GM23338 (cell line): ENCODE results near the gene RELN. TPM values are rescaled to one million over a fixed set of nuclear protein-coding genes. Genes with fewer than 3 reads are reported as not detected.

Experiments
- ATAC-seq: fragments of 200-7000 bp; cut with Tn5 transposase; 3 replicates; pipeline ENCODE4 v1.9.1; 2020
- DNase-seq: peaks from one replicate; pipeline ENCODE4 v3.0.0-alpha.2; 2015; ENCODE audit warnings: low spot score
- H2AFZ ChIP-seq: fragments of 200-600 bp; sonication (generic); 2 replicates; pipeline ENCODE4 v1.8.0; 2016; ENCODE audit warnings: antibody characterized with exemption, mild to moderate bottlenecking, moderate library complexity
- H3F3A ChIP-seq: fragments of 200-600 bp; sonication (generic); replicated peaks from 2 replicates; pipeline ENCODE4 v1.8.0; 2017; ENCODE audit warnings: antibody characterized with exemption, mixed run types, low read depth
- H3K27ac ChIP-seq: fragments of 200-600 bp; sonication (generic); 2 replicates; pipeline ENCODE4 v1.6.1; 2016; ENCODE audit warnings: low read depth
- H3K27me3 ChIP-seq: fragments of 200-600 bp; sonication (generic); 2 replicates; pipeline ENCODE4 v1.8.0; 2016; ENCODE audit warnings: mild to moderate bottlenecking, mixed run types, moderate library complexity; ENCODE audit not compliant: insufficient read depth
- H3K36me3 ChIP-seq: fragments of 200-600 bp; sonication (generic); 2 replicates; pipeline ENCODE4 v1.8.0; 2016; ENCODE audit warnings: mild to moderate bottlenecking; ENCODE audit not compliant: insufficient read depth
- H3K4me1 ChIP-seq: fragments of 200-600 bp; sonication (generic); 2 replicates; pipeline ENCODE4 v1.8.0; 2016; ENCODE audit warnings: mild to moderate bottlenecking, moderate library complexity; ENCODE audit not compliant: insufficient read depth
- H3K4me2 ChIP-seq: fragments of 200-600 bp; sonication (generic); 2 replicates; pipeline ENCODE4 v1.7.1; 2017; ENCODE audit warnings: mixed run types
- H3K4me3 ChIP-seq: fragments of 200-600 bp; sonication (generic); 2 replicates; pipeline ENCODE4 v1.6.1; 2016; ENCODE audit warnings: mixed run types
- H3K79me2 ChIP-seq: fragments of 200-600 bp; sonication (generic); replicated peaks from 2 replicates; pipeline ENCODE4 v1.8.0; 2017; ENCODE audit warnings: mild to moderate bottlenecking; ENCODE audit not compliant: insufficient read depth
- H3K9me2 ChIP-seq: fragments of 200-600 bp; sonication (generic); 2 replicates; pipeline ENCODE4 v1.8.0; 2017; ENCODE audit not compliant: insufficient read depth
- H4K20me1 ChIP-seq: fragments of 200-600 bp; sonication (generic); replicated peaks from 2 replicates; pipeline ENCODE4 v1.8.0; 2017; ENCODE audit warnings: mild to moderate bottlenecking; ENCODE audit not compliant: insufficient read depth
- H3K27ac Mint-ChIP-seq: 2 replicates; pipeline ENCODE4 v1.8.0; 2020; ENCODE audit warnings: inconsistent platforms, mild to moderate bottlenecking, moderate library complexity, mixed read lengths
- H3K27me3 Mint-ChIP-seq: 3 replicates; pipeline ENCODE4 v1.8.0; 2022; ENCODE audit warnings: low read depth, mild to moderate bottlenecking, moderate library complexity, mixed read lengths, inconsistent platforms; ENCODE audit not compliant: insufficient read depth, poor library complexity
- H3K36me3 Mint-ChIP-seq: 3 replicates; pipeline ENCODE4 v1.8.0; 2021; ENCODE audit warnings: low read depth, mild to moderate bottlenecking, inconsistent platforms, moderate library complexity, mixed read lengths
- H3K4me1 Mint-ChIP-seq: 3 replicates; pipeline ENCODE4 v1.8.0; 2020; ENCODE audit warnings: mild to moderate bottlenecking, inconsistent platforms, mixed read lengths
- H3K4me3 Mint-ChIP-seq: 3 replicates; pipeline ENCODE4 v1.8.0; 2021; ENCODE audit warnings: moderate library complexity, mild to moderate bottlenecking, inconsistent platforms, mixed read lengths
- H3K9me3 Mint-ChIP-seq: 3 replicates; pipeline ENCODE4 v1.8.0; 2020; ENCODE audit warnings: moderate library complexity, mild to moderate bottlenecking, inconsistent platforms, mixed read lengths
- CREB1 ChIP-seq: fragments of 250-450 bp; sonication (Bioruptor Pico); IDR thresholded peaks from 2 replicates; pipeline ENCODE4 v1.5.0; 2020; ENCODE audit warnings: low read depth, mild to moderate bottlenecking, moderate library complexity
- EZH2 ChIP-seq: fragments of 200-600 bp; sonication (generic); IDR thresholded peaks from one replicate; pipeline ENCODE4 v1.8.0; 2017; ENCODE audit warnings: antibody characterized with exemption, mild to moderate bottlenecking, low read depth; ENCODE audit not compliant: unreplicated experiment
- JUNB ChIP-seq: IDR thresholded peaks from one replicate; pipeline ENCODE4 v1.6.1; 2016; ENCODE audit warnings: antibody characterized with exemption; ENCODE audit not compliant: unreplicated experiment
- NANOG ChIP-seq: IDR thresholded peaks from 2 replicates; pipeline ENCODE4 v1.6.1; 2016; ENCODE audit warnings: antibody characterized with exemption, borderline replicate concordance
- POLR2AphosphoS5 ChIP-seq: IDR thresholded peaks from 2 replicates; pipeline ENCODE4 v1.6.1; 2016; ENCODE audit warnings: antibody characterized with exemption, low read depth
- STAT1 ChIP-seq: IDR thresholded peaks from one replicate; pipeline ENCODE4 v1.6.1; 2016; ENCODE audit warnings: antibody characterized with exemption; ENCODE audit not compliant: unreplicated experiment
- ZNF114 ChIP-seq: fragments of 250-450 bp; sonication (Bioruptor Pico); IDR thresholded peaks from 2 replicates; pipeline ENCODE4 v1.5.0; 2020; ENCODE audit warnings: mild to moderate bottlenecking, moderate library complexity
- ZNF462 ChIP-seq: fragments of 250-450 bp; sonication (Bioruptor Pico); IDR thresholded peaks from 2 replicates; pipeline ENCODE4 v1.5.0; 2020; ENCODE audit warnings: mild to moderate bottlenecking, moderate library complexity
- polyA plus RNA-seq: library from polyadenylated mRNA; unstranded; fragments of >200 nt; fragmentation: Nextera tagmentation; extraction: Ambion mirVana; gene quantifications from 2 replicates; pipeline ENCODE4 v1.2.1, GENCODE V29; 2016
- total RNA-seq: library from RNA; depleted of rRNA; stranded (reverse); fragments of >200 nt; shearing (Covaris generic); gene quantifications from 2 replicates; pipeline ENCODE4 v1.2.3, GENCODE V29; 2014
- TF ChIP-seq, protein P1 (sequence below), 2 experiments: fragments of 200-600 bp in 1 of 2; sonication (generic) in 1 of 2; conservative IDR thresholded peaks; 2 replicates each; pipeline versions ENCODE4 v1.5.1 to v1.6.1; 2016 to 2017; ENCODE audit warnings: antibody characterized with exemption in 2 of 2, low read depth in 2 of 2, mild to moderate bottlenecking in 2 of 2, moderate library complexity in 1 of 2

Gene RELN
- total and polyA plus RNA-seq, 2 experiments from 2014 or later, result 0.10 to 0.76 TPM

- TF ChIP-seq ZNF462 (CRISPR knock-in tag) (no peak), JUNB (no peak)
These were observed 409.4 kb downstream of the RELN start (continued) for GRCh38 chr7:103580031-103580430.

- DNase-seq, result no peak
- no peak overlapping the region for H3K4me2 ChIP-seq
- H3K79me2 ChIP-seq, result no peaks in the 10 kb centered on the region
- no peaks in the 10 kb centered on the region for H3K9me2 ChIP-seq
- Mint-ChIP-seq H3K4me1 (no peaks in the 10 kb centered on the region), H3K9me3 (no peaks in the 10 kb centered on the region), H3K4me3 (no peak overlapping the region), H3K36me3 (no peaks in the 10 kb centered on the region), H3K27ac (no peak overlapping the region), H3K27me3 (no peaks in the 10 kb centered on the region)
- H3K4me1 ChIP-seq, result no peaks in the 10 kb centered on the region
- no peak for ATAC-seq
- no peak overlapping the region for H2AFZ ChIP-seq
- H3K4me3 ChIP-seq, result no peak overlapping the region
- no peaks in the 10 kb centered on the region for H4K20me1 ChIP-seq
- H3F3A ChIP-seq, result no peaks in the 10 kb centered on the region
- H3K27ac ChIP-seq, result no peak overlapping the region
- no peaks in the 10 kb centered on the region for H3K27me3 ChIP-seq
- H3K36me3 ChIP-seq, result no peaks in the 10 kb centered on the region
- TF ChIP-seq STAT1, result no peak
- TF ChIP-seq CREB1 (CRISPR knock-in tag), result no peak
- TF ChIP-seq NANOG, result no peak
- no peak for TF ChIP-seq ZNF114 (CRISPR knock-in tag)
- no peak for TF ChIP-seq POLR2AphosphoS5
- no peak for TF ChIP-seq ZNF462 (CRISPR knock-in tag)
- no peak for TF ChIP-seq EZH2
- TF ChIP-seq, protein P1, sequence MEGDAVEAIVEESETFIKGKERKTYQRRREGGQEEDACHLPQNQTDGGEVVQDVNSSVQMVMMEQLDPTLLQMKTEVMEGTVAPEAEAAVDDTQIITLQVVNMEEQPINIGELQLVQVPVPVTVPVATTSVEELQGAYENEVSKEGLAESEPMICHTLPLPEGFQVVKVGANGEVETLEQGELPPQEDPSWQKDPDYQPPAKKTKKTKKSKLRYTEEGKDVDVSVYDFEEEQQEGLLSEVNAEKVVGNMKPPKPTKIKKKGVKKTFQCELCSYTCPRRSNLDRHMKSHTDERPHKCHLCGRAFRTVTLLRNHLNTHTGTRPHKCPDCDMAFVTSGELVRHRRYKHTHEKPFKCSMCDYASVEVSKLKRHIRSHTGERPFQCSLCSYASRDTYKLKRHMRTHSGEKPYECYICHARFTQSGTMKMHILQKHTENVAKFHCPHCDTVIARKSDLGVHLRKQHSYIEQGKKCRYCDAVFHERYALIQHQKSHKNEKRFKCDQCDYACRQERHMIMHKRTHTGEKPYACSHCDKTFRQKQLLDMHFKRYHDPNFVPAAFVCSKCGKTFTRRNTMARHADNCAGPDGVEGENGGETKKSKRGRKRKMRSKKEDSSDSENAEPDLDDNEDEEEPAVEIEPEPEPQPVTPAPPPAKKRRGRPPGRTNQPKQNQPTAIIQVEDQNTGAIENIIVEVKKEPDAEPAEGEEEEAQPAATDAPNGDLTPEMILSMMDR (conservative IDR thresholded peaks at IDR 0.05; ENCODE audit: low read depth in 2 of 2), result no peak
These were observed 412.4 kb downstream of the RELN start for GRCh38 chr7:103577059-103577458.
